GM10248 (cell line): ENCODE data around the gene TMEM212.

ENCODE experiments used
- CTCF ChIA-PET: fragments of 300-600 bp; sonication (Branson Sonifier 250); formaldehyde crosslinking; extraction: SDS; loops from one replicate; lab custom pipeline; 2021; ENCODE audit warnings: antibody characterized with exemption; lab: Yijun Ruan, JAX
- POLR2A ChIA-PET: fragments of 350-650 bp; sonication (Branson Sonifier 250); formaldehyde crosslinking; extraction: SDS; loops from one replicate; lab custom pipeline; 2020; ENCODE audit warnings: antibody characterized with exemption; lab: Yijun Ruan, JAX
- DNase-seq: peaks from one replicate; pipeline ENCODE4 v3.0.0; 2012; ENCODE audit errors: extremely low spot score
- CTCF ChIP-seq: IDR thresholded peaks from 2 replicates; pipeline ENCODE4 v1.5.1; 2012; ENCODE audit warnings: mild to moderate bottlenecking, low read depth; ENCODE audit errors: extremely low read depth, missing control alignments, control extremely low read depth

Gene TMEM212

GRCh38 chr3:171802590-171802956 lies 40.6 kb upstream of the TMEM212 start:
- TF ChIP-seq CTCF, result no peak
- ChIA-PET CTCF (interaction anchor here (1.0 to 1.7 kb wide), 2 partner anchors 19 to 659 kb away, joined by 3 to 5 read pairs; no protein-coding TSS in a partner anchor), POLR2A (no interaction called here)
- DNase-seq, result no peak

GRCh38 chr3:171803044-171803443 lies 40.1 kb upstream of the TMEM212 start:
- ChIA-PET CTCF (interaction anchor here (1.0 kb wide), 1 partner anchor 19 kb away, joined by 3 read pairs; no protein-coding TSS in a partner anchor), POLR2A (no interaction called here)
- no peak for DNase-seq
- no peak for TF ChIP-seq CTCF

GRCh38 chr3:171804618-171805389 lies 38.3 kb upstream of the TMEM212 start:
- no peak for DNase-seq
- no peak for TF ChIP-seq CTCF
- ChIA-PET CTCF (interaction anchor here (1.4 to 2.5 kb wide), 3 partner anchors 20 to 33 kb away, joined by 3 to 10 read pairs (median 9); no protein-coding TSS in a partner anchor), POLR2A (no interaction called here)

GRCh38 chr3:171805687-171806086 lies 37.5 kb upstream of the TMEM212 start:
- ChIA-PET POLR2A (no interaction called here), CTCF (interaction anchor here (1.3 to 2.5 kb wide), 6 partner anchors 10 to 536 kb away, joined by 3 to 10 read pairs (median 3); no protein-coding TSS in a partner anchor)
- no peak for TF ChIP-seq CTCF
- DNase-seq, result no peak

- TF ChIP-seq CTCF, result no peak
- DNase-seq, result no peak
- ChIA-PET CTCF (interaction anchor here (1.3 to 2.5 kb wide), 6 partner anchors 11 to 535 kb away, joined by 3 to 10 read pairs (median 4); no protein-coding TSS in a partner anchor), POLR2A (no interaction called here)
Measured at GRCh38 chr3:171806200-171807128, 36.7 kb upstream of the TMEM212 start.

GRCh38 chr3:171807129-171807675 lies 35.9 kb upstream of the TMEM212 start:
- ChIA-PET POLR2A (no interaction called here), CTCF (interaction anchor here (1.3 to 2.5 kb wide), 6 partner anchors 11 to 534 kb away, joined by 3 to 10 read pairs (median 4); no protein-coding TSS in a partner anchor)
- no peak for DNase-seq
- no peak for TF ChIP-seq CTCF
